Naive thymus-derived CD8-positive, alpha-beta T cell (primary cell): Measurements from ENCODE around the gene TUBGCP6. TPM values are rescaled to one million over a fixed set of nuclear protein-coding genes. Genes with fewer than 3 reads are reported as not detected.

Source experiments
- ATAC-seq, 2 donors: fragments of 150-1000 bp; cut with Tn5 transposase in 1 of 2; sonication (Bioruptor Pico), chemical (Tn5 transposase) in 1 of 2; 1 replicate in 1 of 2; 2 replicates in 1 of 2; pipeline ENCODE4 v1.10.0; 2021; ENCODE audit warnings: mild to moderate bottlenecking in 2 of 2, moderate library complexity in 2 of 2
- POLR2A ChIA-PET: fragments of 350-600 bp; sonication (Branson Sonifier 250); formaldehyde crosslinking; loops from one replicate; lab custom pipeline; 2021; ENCODE audit warnings: antibody characterized with exemption; lab: Charles Lee
- DNase-seq, 10 donors: peaks; one replicate each; pipeline versions ENCODE4 v3.0.0 to v3.0.0-alpha.2; 2020 to 2022
- H3K27ac Mint-ChIP-seq, 10 donors: one replicate each; pipeline ENCODE4 v1.8.0; 2020 to 2022; ENCODE audit warnings: mild to moderate bottlenecking in 10 of 10, mixed read lengths in 10 of 10, moderate library complexity in 4 of 10, inconsistent platforms in 1 of 10
- H3K27me3 Mint-ChIP-seq, 5 donors: one replicate each; pipeline ENCODE4 v1.8.0; 2021 to 2022; ENCODE audit warnings: mixed read lengths in 5 of 5
- H3K36me3 Mint-ChIP-seq, 3 donors: one replicate each; pipeline ENCODE4 v1.8.0; 2020 to 2022; ENCODE audit warnings: mixed read lengths in 3 of 3, mild to moderate bottlenecking in 2 of 3, inconsistent platforms in 1 of 3
- H3K4me1 Mint-ChIP-seq, 4 donors: one replicate each; pipeline ENCODE4 v1.8.0; 2021 to 2022; ENCODE audit warnings: mixed read lengths in 4 of 4
- H3K4me3 Mint-ChIP-seq, 10 donors: one replicate each; pipeline ENCODE4 v1.8.0; 2020 to 2022; ENCODE audit warnings: mild to moderate bottlenecking in 10 of 10, mixed read lengths in 10 of 10, moderate library complexity in 6 of 10, inconsistent platforms in 1 of 10
- H3K9me3 Mint-ChIP-seq, 9 donors: one replicate each; pipeline ENCODE4 v1.8.0; 2020 to 2022; ENCODE audit warnings: mixed read lengths in 9 of 9, mild to moderate bottlenecking in 3 of 9, inconsistent platforms in 1 of 9, moderate library complexity in 1 of 9
- polyA plus RNA-seq, 3 donors: library from polyadenylated mRNA; unstranded; fragments of 300-500 nt; fragmentation: Illumina TruSeq; gene quantifications; one replicate each; pipeline ENCODE4 v1.2.3, GENCODE V29; 2021
- total RNA-seq, 8 experiments: library from RNA in 2 of 8; stranded (reverse) in 2 of 8; gene quantifications; one replicate each; pipeline ENCODE4 v1.2.3 and lab custom pipeline; 2021 to 2026

Gene TUBGCP6, protein sequence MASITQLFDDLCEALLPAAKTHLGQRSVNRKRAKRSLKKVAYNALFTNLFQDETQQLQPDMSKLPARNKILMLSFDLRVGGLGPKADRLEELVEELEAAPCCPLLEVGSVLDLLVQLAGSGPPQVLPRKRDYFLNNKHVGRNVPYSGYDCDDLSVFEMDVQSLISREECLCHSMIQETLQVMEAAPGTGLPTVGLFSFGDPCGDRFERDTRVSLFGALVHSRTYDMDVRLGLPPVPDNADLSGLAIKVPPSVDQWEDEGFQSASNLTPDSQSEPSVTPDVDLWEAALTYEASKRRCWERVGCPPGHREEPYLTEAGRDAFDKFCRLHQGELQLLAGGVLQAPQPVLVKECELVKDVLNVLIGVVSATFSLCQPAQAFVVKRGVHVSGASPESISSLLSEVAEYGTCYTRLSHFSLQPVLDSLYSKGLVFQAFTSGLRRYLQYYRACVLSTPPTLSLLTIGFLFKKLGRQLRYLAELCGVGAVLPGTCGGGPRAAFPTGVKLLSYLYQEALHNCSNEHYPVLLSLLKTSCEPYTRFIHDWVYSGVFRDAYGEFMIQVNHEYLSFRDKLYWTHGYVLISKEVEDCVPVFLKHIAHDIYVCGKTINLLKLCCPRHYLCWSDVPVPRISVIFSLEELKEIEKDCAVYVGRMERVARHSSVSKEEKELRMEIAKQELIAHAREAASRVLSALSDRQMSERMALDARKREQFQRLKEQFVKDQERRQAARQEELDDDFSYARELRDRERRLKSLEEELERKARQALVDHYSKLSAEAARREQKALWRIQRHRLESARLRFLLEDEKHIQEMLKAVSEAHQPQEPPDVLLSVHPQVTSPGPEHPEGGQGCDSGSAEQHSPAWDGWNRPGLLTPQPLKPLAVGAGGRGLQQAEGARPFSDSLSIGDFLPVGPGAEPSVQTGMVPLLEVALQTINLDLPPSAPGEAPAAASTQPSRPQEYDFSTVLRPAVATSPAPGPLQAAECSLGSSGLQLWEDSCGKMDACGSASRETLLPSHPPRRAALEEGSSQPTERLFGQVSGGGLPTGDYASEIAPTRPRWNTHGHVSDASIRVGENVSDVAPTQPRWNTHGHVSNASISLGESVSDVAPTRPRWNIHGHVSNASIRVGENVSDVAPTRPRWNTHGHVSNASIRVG (N-terminal part only)
- total RNA-seq (100 to 1,000 TPM; 153 to 156 TPM), polyA plus RNA-seq (10 to 100 TPM in 2 of 3 donors, 1 to 10 TPM in 1; 9.3 to 25.2 (median 17.3) TPM), total RNA-seq (lab: John Stamatoyannopoulos, UW) (264 to 439 (median 354) reads per million in 6 experiments)

- Mint-ChIP-seq H3K36me3 (peaks cover 0 to 25% (median 4%) of the 10 kb centered on the region in 3 donors), H3K27me3 (no peaks in the 10 kb centered on the region), H3K4me1 (peaks cover 11 to 60% (median 31%) of the 10 kb centered on the region in 4 donors), H3K4me3 (peak within 1 kb of the TSS; percentile 85 to 100 (median 99)), H3K27ac (peak within 1 kb of the TSS; percentile 98 to 100 (median 100)), H3K9me3 (no peaks in the 10 kb centered on the region)
- ATAC-seq = peak; percentile 79 to 81
- peak; percentile 83 to 93 (median 90) for DNase-seq
- POLR2A ChIA-PET = interaction anchor here (0.6 to 3.5 kb wide), 20 partner anchors 12 to 383 kb away, joined by 3 to 20 read pairs (median 4); partner anchors contain the start of genes ARSA, DENND6B and SCO2
These were observed at the start of gene TUBGCP6 for GRCh38 chr22:50244420-50245213. TSS of gene TUBGCP6 (minus strand) at chr22:50245023. CDS start at chr22:50244459, 564 bp downstream.

DNA sequence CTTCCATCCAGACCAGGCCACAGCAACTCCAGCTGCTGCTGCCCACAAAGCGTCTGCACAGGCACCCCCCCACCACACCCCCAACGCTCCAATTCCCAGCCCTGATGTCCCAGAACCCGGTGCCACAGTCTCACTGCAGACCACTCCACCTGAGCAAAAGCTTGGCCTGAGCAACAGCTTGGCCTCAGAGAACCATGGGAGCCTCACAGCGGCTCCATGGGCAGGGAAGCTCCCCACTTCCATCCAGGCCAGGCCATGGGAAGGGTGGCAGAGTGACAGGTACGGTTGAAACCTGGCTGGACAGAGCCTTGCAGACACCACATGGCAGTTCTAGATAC, 49.5 kb upstream of the TUBGCP6 start:
- POLR2A ChIA-PET = interaction anchor here (0.6 to 3.9 kb wide), 5 partner anchors 9 to 81 kb away, joined by 3 to 19 read pairs (median 4); partner anchors contain the start of gene PLXNB2

GRCh38 chr22:50293441-50294318, 48.9 kb upstream of the TUBGCP6 start:
- H3K27me3 Mint-ChIP-seq = peaks cover 0 to 31% (median 0%) of the 10 kb centered on the region in 5 donors
- H3K27ac Mint-ChIP-seq = peak overlapping the region in 6 of 10 donors; percentile 6 to 66 (median 33)
- POLR2A ChIA-PET = interaction anchor here (1.0 to 3.9 kb wide), 8 partner anchors 10 to 49 kb away, joined by 3 to 19 read pairs (median 4); partner anchors contain the start of gene PLXNB2
- peak in 5 of 10 donors; percentile 17 to 37 (median 33) for DNase-seq
- ATAC-seq = peak; percentile 60 to 63
- H3K4me3 Mint-ChIP-seq = peak overlapping the region; percentile 25 to 82 (median 60)
- no peaks in the 10 kb centered on the region for H3K9me3 Mint-ChIP-seq
- H3K36me3 Mint-ChIP-seq = peaks cover 0 to 2% (median 0%) of the 10 kb centered on the region in 3 donors
- peaks cover 11 to 23% (median 19%) of the 10 kb centered on the region in 4 donors for H3K4me1 Mint-ChIP-seq

More for the DNA sequence above, 49.5 kb upstream of the TUBGCP6 start:
- H3K36me3 Mint-ChIP-seq = peaks cover 0 to 2% (median 0%) of the 10 kb centered on the region in 3 donors
- ATAC-seq (no peak), DNase-seq (no peak)
- peaks cover 0 to 35% (median 0%) of the 10 kb centered on the region in 5 donors for H3K27me3 Mint-ChIP-seq
- H3K9me3 Mint-ChIP-seq = no peaks in the 10 kb centered on the region
- peak overlapping the region in 5 of 10 donors; percentile 6 to 66 (median 37) for H3K27ac Mint-ChIP-seq
- H3K4me3 Mint-ChIP-seq = peak overlapping the region in 9 of 10 donors; percentile 39 to 82 (median 50)
- peaks cover 11 to 29% (median 20%) of the 10 kb centered on the region in 4 donors for H3K4me1 Mint-ChIP-seq

- peaks cover 0 to 24% (median 0%) of the 10 kb centered on the region in 5 donors for H3K27me3 Mint-ChIP-seq
- H3K36me3 Mint-ChIP-seq = peaks cover 0 to 8% (median 0%) of the 10 kb centered on the region in 3 donors
- peaks cover 11 to 23% (median 18%) of the 10 kb centered on the region in 4 donors for H3K4me1 Mint-ChIP-seq
- DNase-seq (peak in 4 of 10 donors; percentile 22 to 47 (median 42)), ATAC-seq (peak; percentile 61 to 73)
- no peaks in the 10 kb centered on the region for H3K9me3 Mint-ChIP-seq
- H3K4me3 Mint-ChIP-seq = peak overlapping the region; percentile 68 to 95 (median 84)
- H3K27ac Mint-ChIP-seq = peak overlapping the region in 9 of 10 donors; percentile 13 to 95 (median 73)
- POLR2A ChIA-PET = interaction anchor here (0.5 to 3.9 kb wide), 9 partner anchors 11 to 465 kb away, joined by 3 to 19 read pairs (median 4); partner anchors contain the start of gene PLXNB2
These were observed 48.0 kb upstream of the TUBGCP6 start for GRCh38 chr22:50292643-50293440.

- ATAC-seq (no peak), DNase-seq (no peak)
- Mint-ChIP-seq H3K4me3 (no peak overlapping the region), H3K9me3 (no peaks in the 10 kb centered on the region), H3K27ac (no peak overlapping the region), H3K27me3 (peaks cover 0 to 17% (median 0%) of the 10 kb centered on the region in 5 donors), H3K4me1 (peaks cover 11 to 23% (median 17%) of the 10 kb centered on the region in 4 donors), H3K36me3 (peaks cover 0 to 8% (median 0%) of the 10 kb centered on the region in 3 donors)
- POLR2A ChIA-PET = no interaction called here
These were observed 45.3 kb upstream of the TUBGCP6 start for GRCh38 chr22:50289942-50290630.

GRCh38 chr22:50289151-50289941, 44.5 kb upstream of the TUBGCP6 start:
- Mint-ChIP-seq H3K4me1 (peaks cover 11 to 21% (median 17%) of the 10 kb centered on the region in 4 donors), H3K4me3 (no peak overlapping the region), H3K36me3 (peaks cover 0 to 8% (median 0%) of the 10 kb centered on the region in 3 donors), H3K9me3 (no peaks in the 10 kb centered on the region), H3K27ac (no peak overlapping the region), H3K27me3 (peaks cover 0 to 17% (median 0%) of the 10 kb centered on the region in 5 donors)
- POLR2A ChIA-PET = no interaction called here
- ATAC-seq = no peak
- no peak for DNase-seq

- H3K36me3 Mint-ChIP-seq = peaks cover 0 to 11% (median 0%) of the 10 kb centered on the region in 3 donors
- no peak for ATAC-seq
- POLR2A ChIA-PET = no interaction called here
- peaks cover 7 to 13% (median 13%) of the 10 kb centered on the region in 4 donors for H3K4me1 Mint-ChIP-seq
- H3K27me3 Mint-ChIP-seq = peaks cover 0 to 14% (median 0%) of the 10 kb centered on the region in 5 donors
- H3K27ac Mint-ChIP-seq = no peak overlapping the region
- H3K4me3 Mint-ChIP-seq = no peak overlapping the region
- H3K9me3 Mint-ChIP-seq = no peaks in the 10 kb centered on the region
- no peak for DNase-seq
These were observed 42.9 kb upstream of the TUBGCP6 start for GRCh38 chr22:50287731-50288130.

DNA sequence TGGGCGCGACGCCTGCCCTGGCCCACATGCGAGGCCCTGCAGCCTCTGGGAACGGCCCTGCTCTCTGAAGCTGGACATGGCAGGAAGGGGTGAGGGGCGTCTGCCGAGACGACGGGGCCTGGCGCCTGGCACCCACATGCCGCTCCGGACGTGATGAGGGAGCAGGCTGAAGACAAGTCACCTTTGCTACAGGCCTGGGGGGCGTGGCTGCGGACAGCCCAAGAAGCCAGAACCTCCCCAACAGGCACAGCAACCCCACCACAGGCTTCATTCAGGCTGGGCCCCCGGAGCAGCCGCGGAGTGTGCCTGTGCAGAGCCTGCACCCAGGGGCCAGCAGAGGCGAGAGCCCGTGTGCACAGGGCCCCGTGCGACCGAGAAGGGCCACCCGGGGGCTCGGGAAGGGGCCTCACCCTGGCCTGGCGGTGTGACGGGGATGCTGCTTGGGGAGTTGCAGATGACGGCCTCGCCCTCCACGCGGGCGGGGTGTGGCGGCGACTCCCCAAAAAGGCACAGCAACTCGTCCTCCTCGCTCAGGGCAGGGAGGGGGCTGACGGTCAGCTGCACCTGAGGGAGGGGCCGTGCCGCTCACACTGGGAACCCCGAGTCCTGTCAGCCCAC, 42.0 kb upstream of the TUBGCP6 start:
- Mint-ChIP-seq H3K4me1 (peaks cover 2 to 4% (median 4%) of the 10 kb centered on the region in 4 donors), H3K27me3 (peaks cover 0 to 8% (median 0%) of the 10 kb centered on the region in 5 donors), H3K27ac (no peak overlapping the region), H3K9me3 (no peaks in the 10 kb centered on the region), H3K36me3 (peaks cover 0 to 9% (median 0%) of the 10 kb centered on the region in 3 donors), H3K4me3 (no peak overlapping the region)
- POLR2A ChIA-PET = no interaction called here
- ATAC-seq = no peak
- DNase-seq = no peak
